H9 (cell line): ENCODE data around the gene ALG14. TPM values are rescaled to one million over a fixed set of nuclear protein-coding genes. Genes with fewer than 3 reads are reported as not detected.

ENCODE experiments used
- DNase-seq: peaks from one replicate; pipeline ENCODE4 v3.0.0-alpha.2; 2017
- H2AFZ ChIP-seq: one replicate; pipeline ENCODE4 v1.6.1; 2013; ENCODE audit warnings: mild to moderate bottlenecking, low read length, control low read depth, moderate library complexity
- H2AK5ac ChIP-seq: 2 replicates; pipeline ENCODE4 v1.6.1; 2013; ENCODE audit warnings: low read length, control low read depth, mixed read lengths; ENCODE audit not compliant: insufficient read length
- H2BK120ac ChIP-seq: one replicate; pipeline ENCODE4 v1.6.1; 2013; ENCODE audit warnings: low read depth, mild to moderate bottlenecking, low read length, control low read depth, inconsistent platforms; ENCODE audit not compliant: poor library complexity, severe bottlenecking
- H2BK12ac ChIP-seq: 2 replicates; pipeline ENCODE4 v1.6.1; 2013; ENCODE audit warnings: low read length, control low read depth, mixed read lengths, low read depth; ENCODE audit not compliant: insufficient read length
- H2BK15ac ChIP-seq: 2 replicates; pipeline ENCODE4 v1.6.1; 2013; ENCODE audit warnings: low read depth, low read length, control low read depth
- H2BK20ac ChIP-seq: one replicate; pipeline ENCODE4 v1.6.1; 2013; ENCODE audit warnings: low read depth, mild to moderate bottlenecking, low read length, control low read depth, inconsistent platforms; ENCODE audit not compliant: poor library complexity, severe bottlenecking
- H2BK5ac ChIP-seq: 2 replicates; pipeline ENCODE4 v1.6.1; 2013; ENCODE audit warnings: low read length, control low read depth, mixed read lengths; ENCODE audit not compliant: insufficient read length
- H3K14ac ChIP-seq: 2 replicates; pipeline ENCODE4 v1.6.1; 2013; ENCODE audit warnings: low read length, control low read depth; ENCODE audit not compliant: insufficient read depth
- H3K18ac ChIP-seq: 2 replicates; pipeline ENCODE4 v1.6.1; 2013; ENCODE audit warnings: low read depth, mild to moderate bottlenecking, mixed read lengths, low read length, control low read depth; ENCODE audit not compliant: insufficient read length
- H3K23ac ChIP-seq: 2 replicates; pipeline ENCODE4 v1.6.1; 2013; ENCODE audit warnings: low read length, control low read depth, mixed read lengths, low read depth; ENCODE audit not compliant: insufficient read length
- H3K23me2 ChIP-seq: 2 replicates; pipeline ENCODE4 v1.6.1; 2013; ENCODE audit warnings: low read depth, mild to moderate bottlenecking, mixed read lengths, low read length, control low read depth; ENCODE audit not compliant: insufficient read length, poor library complexity, severe bottlenecking
- H3K27ac ChIP-seq: 2 replicates; pipeline ENCODE4 v1.5.1; 2013; ENCODE audit warnings: low read length, control low read depth, mixed read lengths, low read depth; ENCODE audit not compliant: insufficient read length
- H3K27me3 ChIP-seq: 2 replicates; pipeline ENCODE4 v1.6.1; 2013; ENCODE audit warnings: low read length, control low read depth, inconsistent platforms; ENCODE audit not compliant: insufficient read depth
- H3K4ac ChIP-seq: 2 replicates; pipeline ENCODE4 v1.6.1; 2013; ENCODE audit warnings: low read depth, mild to moderate bottlenecking, control low read depth, inconsistent platforms, low read length, moderate library complexity
- H3K4me1 ChIP-seq: 2 replicates; pipeline ENCODE4 v1.6.1; 2013; ENCODE audit warnings: low read length, control low read depth, inconsistent platforms; ENCODE audit not compliant: insufficient read depth
- H3K4me2 ChIP-seq: 2 replicates; pipeline ENCODE4 v1.6.1; 2013; ENCODE audit warnings: low read length, control low read depth, mixed read lengths; ENCODE audit not compliant: insufficient read length, insufficient read depth
- H3K56ac ChIP-seq: 2 replicates; pipeline ENCODE4 v1.6.1; 2013; ENCODE audit warnings: low read depth, mild to moderate bottlenecking, mixed read lengths, low read length, control low read depth; ENCODE audit not compliant: insufficient read length
- H3K79me1 ChIP-seq: 2 replicates; pipeline ENCODE4 v1.6.1; 2013; ENCODE audit warnings: low read depth, mild to moderate bottlenecking, moderate library complexity, low read length, control low read depth, inconsistent platforms; ENCODE audit not compliant: insufficient read depth, poor library complexity, severe bottlenecking
- H3K79me2 ChIP-seq: 2 replicates; pipeline ENCODE4 v1.6.1; 2013; ENCODE audit warnings: low read length, control low read depth, inconsistent platforms; ENCODE audit not compliant: insufficient read depth
- H3K9ac ChIP-seq: 2 replicates; pipeline ENCODE4 v1.6.1; 2013; ENCODE audit warnings: low read length, control low read depth, mixed read lengths; ENCODE audit not compliant: insufficient read length; ENCODE audit errors: extremely low read depth
- H3K9me3 ChIP-seq: one replicate; pipeline ENCODE4 v1.6.1; 2013; ENCODE audit warnings: low read depth, low read length, inconsistent platforms; ENCODE audit not compliant: control insufficient read depth
- H3T11ph ChIP-seq: one replicate; pipeline ENCODE4 v1.6.1; 2013; ENCODE audit warnings: mild to moderate bottlenecking, low read length, control low read depth, inconsistent platforms
- H4K20me1 ChIP-seq: one replicate; pipeline ENCODE4 v1.6.1; 2013; ENCODE audit not compliant: control insufficient read depth, insufficient read length, insufficient read depth
- H4K5ac ChIP-seq: 2 replicates; pipeline ENCODE4 v1.6.1; 2013; ENCODE audit warnings: low read depth, mild to moderate bottlenecking, mixed read lengths, low read length, control low read depth; ENCODE audit not compliant: insufficient read length
- H4K8ac ChIP-seq: replicated peaks from 2 replicates; pipeline ENCODE4 v1.6.1; 2013; ENCODE audit warnings: low read length, control low read depth, mixed read lengths, low read depth; ENCODE audit not compliant: insufficient read length
- H4K91ac ChIP-seq: 2 replicates; pipeline ENCODE4 v1.6.1; 2013; ENCODE audit warnings: low read depth, mild to moderate bottlenecking, moderate library complexity, mixed read lengths, low read length, control low read depth; ENCODE audit not compliant: insufficient read length
- H3K27ac Mint-ChIP-seq, 3 experiments: 2 replicates in 2 of 3; 3 replicates in 1 of 3; pipeline ENCODE4 v1.8.0; 2020 to 2021; ENCODE audit warnings: mixed read lengths in 3 of 3, mild to moderate bottlenecking in 1 of 3, moderate library complexity in 1 of 3
- H3K27me3 Mint-ChIP-seq: 2 replicates; pipeline ENCODE4 v1.8.0; 2021; ENCODE audit warnings: low read depth, mild to moderate bottlenecking, moderate library complexity, mixed read lengths
- H3K36me3 Mint-ChIP-seq, 3 experiments: 2 replicates in 2 of 3; 3 replicates in 1 of 3; pipeline ENCODE4 v1.8.0; 2020 to 2021; ENCODE audit warnings: low read depth in 3 of 3, mixed read lengths in 3 of 3; ENCODE audit not compliant: insufficient read depth in 1 of 3
- H3K4me1 Mint-ChIP-seq, 2 experiments: 2 replicates each; pipeline ENCODE4 v1.8.0; 2020; ENCODE audit warnings: mixed read lengths in 2 of 2
- H3K4me3 Mint-ChIP-seq, 2 experiments: 2 replicates in 1 of 2; 3 replicates in 1 of 2; pipeline ENCODE4 v1.8.0; 2020 to 2021; ENCODE audit warnings: mild to moderate bottlenecking in 2 of 2, mixed read lengths in 2 of 2, moderate library complexity in 1 of 2
- H3K9me3 Mint-ChIP-seq, 2 experiments: 2 replicates in 1 of 2; 3 replicates in 1 of 2; pipeline ENCODE4 v1.8.0; 2020; ENCODE audit warnings: mild to moderate bottlenecking in 2 of 2, mixed read lengths in 2 of 2, moderate library complexity in 1 of 2
- WGBS: extraction: QIAGEN DNeasy Blood & Tissue Kit; methylation state at CpG from one replicate; pipeline ENCODE4 v1.1.7; 2013; ENCODE audit warnings: missing lambda C conversion rate, low lambda C conversion rate, mixed read lengths; ENCODE audit not compliant: insufficient read length; ENCODE audit errors: extremely low coverage; 5-methylcytosine and 5-hydroxymethylcytosine counted together
- total RNA-seq: library from RNA; stranded (reverse); gene quantifications from 2 replicates; pipeline ENCODE4 v1.2.1, GENCODE V29; 2021
- TF ChIP-seq, protein P1 (sequence below): fragments of 200-600 bp; sonication (generic); conservative IDR thresholded peaks from 3 replicates; pipeline ENCODE4 v1.8.0; 2021; ENCODE audit warnings: antibody characterized with exemption, mild to moderate bottlenecking

Gene ALG14
- total RNA-seq, 1 experiment from 2014 or later, result 2.5 TPM

DNA sequence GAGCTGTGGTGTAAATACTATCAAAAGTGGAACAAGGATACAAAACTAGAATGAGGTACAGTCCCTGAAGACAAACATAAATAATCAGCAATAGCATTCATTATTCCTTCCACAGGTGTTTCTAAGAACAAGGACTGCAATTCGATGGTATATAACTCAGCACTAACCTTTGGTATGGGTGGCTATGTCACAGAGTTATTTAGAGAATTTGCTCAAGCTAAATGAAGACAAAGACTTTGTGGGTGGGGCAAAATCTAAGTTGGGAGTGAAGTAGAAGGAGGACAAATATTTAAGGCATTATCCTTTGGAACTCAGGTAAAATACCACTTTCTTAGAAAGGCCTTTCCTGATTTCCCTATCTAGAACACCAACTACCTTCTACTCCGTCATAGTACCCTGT is 94.3 kb downstream of the ALG14 start:
- Histone ChIP-seq H2BK5ac (no peak overlapping the region), H3K18ac (no peak overlapping the region), H3K27me3 (no peaks in the 10 kb centered on the region), H2AK5ac (no peak overlapping the region), H4K5ac (no peak overlapping the region), H4K20me1 (no peaks in the 10 kb centered on the region), H3K14ac (no peak overlapping the region), H3K56ac (no peak overlapping the region), H2AFZ (no peak overlapping the region), H3K79me1 (no peaks in the 10 kb centered on the region), H4K8ac (no peak overlapping the region), H3K79me2 (no peaks in the 10 kb centered on the region), H2BK120ac (no peak overlapping the region), H2BK12ac (no peak overlapping the region), H3K23me2 (no peaks in the 10 kb centered on the region), H3K9ac (no peak overlapping the region), H4K91ac (no peak overlapping the region), H3K27ac (no peak overlapping the region), H3T11ph (no peak overlapping the region), H3K23ac (no peak overlapping the region), H3K4me2 (no peak overlapping the region), H2BK20ac (no peak overlapping the region), H3K4me1 (no peaks in the 10 kb centered on the region), H2BK15ac (no peak overlapping the region), H3K9me3 (no peaks in the 10 kb centered on the region), H3K4ac (no peak overlapping the region)
- TF ChIP-seq, protein P1, sequence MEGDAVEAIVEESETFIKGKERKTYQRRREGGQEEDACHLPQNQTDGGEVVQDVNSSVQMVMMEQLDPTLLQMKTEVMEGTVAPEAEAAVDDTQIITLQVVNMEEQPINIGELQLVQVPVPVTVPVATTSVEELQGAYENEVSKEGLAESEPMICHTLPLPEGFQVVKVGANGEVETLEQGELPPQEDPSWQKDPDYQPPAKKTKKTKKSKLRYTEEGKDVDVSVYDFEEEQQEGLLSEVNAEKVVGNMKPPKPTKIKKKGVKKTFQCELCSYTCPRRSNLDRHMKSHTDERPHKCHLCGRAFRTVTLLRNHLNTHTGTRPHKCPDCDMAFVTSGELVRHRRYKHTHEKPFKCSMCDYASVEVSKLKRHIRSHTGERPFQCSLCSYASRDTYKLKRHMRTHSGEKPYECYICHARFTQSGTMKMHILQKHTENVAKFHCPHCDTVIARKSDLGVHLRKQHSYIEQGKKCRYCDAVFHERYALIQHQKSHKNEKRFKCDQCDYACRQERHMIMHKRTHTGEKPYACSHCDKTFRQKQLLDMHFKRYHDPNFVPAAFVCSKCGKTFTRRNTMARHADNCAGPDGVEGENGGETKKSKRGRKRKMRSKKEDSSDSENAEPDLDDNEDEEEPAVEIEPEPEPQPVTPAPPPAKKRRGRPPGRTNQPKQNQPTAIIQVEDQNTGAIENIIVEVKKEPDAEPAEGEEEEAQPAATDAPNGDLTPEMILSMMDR, result no peak
- DNase-seq, result no peak
- H3K4me1 Mint-ChIP-seq, result 0 out of 4 replicates have a peak, but pooled peaks cover 0 to 3% of the 10 kb centered on the region in 2 experiments
- no peaks in the 10 kb centered on the region for H3K36me3 Mint-ChIP-seq
- no peak overlapping the region for H3K4me3 Mint-ChIP-seq
- no peaks in the 10 kb centered on the region for H3K27me3 Mint-ChIP-seq
- H3K27ac Mint-ChIP-seq, result no peak overlapping the region; a peak in 1 of 7 replicates
- no peaks in the 10 kb centered on the region; a peak in 2 of 5 replicates for H3K9me3 Mint-ChIP-seq
- no CpG with 5 or more reads among the region's 2 CpGs for WGBS
